H1 (cell line): Measurements from ENCODE around the gene ELOVL6. TPM values are rescaled to one million over a fixed set of nuclear protein-coding genes. Genes with fewer than 3 reads are reported as not detected.

Experiments
- CTCF ChIA-PET: fragments of 300-600 bp; sonication (Branson Sonifier 250); formaldehyde crosslinking; loops from one replicate; lab custom pipeline; 2021; ENCODE audit not compliant: partially characterized antibody; lab: Charles Lee
- POLR2A ChIA-PET: fragments of 300-600 bp; sonication (Branson Sonifier 250); formaldehyde crosslinking; loops from one replicate; lab custom pipeline; 2021; ENCODE audit warnings: inconsistent platforms; ENCODE audit not compliant: partially characterized antibody; lab: Charles Lee
- DNase-seq, 2 experiments: peaks; one replicate each; pipeline versions ENCODE4 v3.0.0 to v3.0.0-alpha.2; 2010 to 2022; ENCODE audit warnings: low spot score in 2 of 2, low read depth in 1 of 2, mixed read lengths in 1 of 2
- FAIRE-seq: peaks from 2 replicates; lab custom pipeline; 2011; peaks lifted over from hg19 to GRCh38; lab: Jason Lieb, UNC
- H2AFZ ChIP-seq: 2 replicates; pipeline ENCODE4 v1.8.1; 2012; ENCODE audit warnings: low read length, inconsistent platforms
- H2AK5ac ChIP-seq: 2 replicates; pipeline ENCODE4 v1.6.1; 2013; ENCODE audit warnings: low read depth, low read length
- H2BK120ac ChIP-seq: replicated peaks from 2 replicates; pipeline ENCODE3; 2013; ENCODE audit warnings: low read depth, low read length, inconsistent platforms
- H2BK12ac ChIP-seq: 2 replicates; pipeline ENCODE4 v1.6.1; 2013; ENCODE audit warnings: low read depth, low read length
- H2BK15ac ChIP-seq: 2 replicates; pipeline ENCODE4 v1.6.1; 2013; ENCODE audit warnings: low read length
- H2BK20ac ChIP-seq: 2 replicates; pipeline ENCODE4 v1.6.1; 2013; ENCODE audit warnings: low read length
- H2BK5ac ChIP-seq: 2 replicates; pipeline ENCODE4 v1.6.1; 2013; ENCODE audit warnings: low read depth, low read length
- H3K14ac ChIP-seq: 2 replicates; pipeline ENCODE4 v1.6.1; 2013; ENCODE audit warnings: inconsistent platforms; ENCODE audit not compliant: insufficient read length
- H3K18ac ChIP-seq: 2 replicates; pipeline ENCODE4 v1.6.1; 2013; ENCODE audit warnings: low read length; ENCODE audit errors: extremely low read depth
- H3K23ac ChIP-seq: 2 replicates; pipeline ENCODE4 v1.6.1; 2013; ENCODE audit warnings: inconsistent platforms; ENCODE audit not compliant: insufficient read length
- H3K23me2 ChIP-seq: 2 replicates; pipeline ENCODE4 v1.6.1; 2013; ENCODE audit warnings: low read depth, low read length
- H3K27ac ChIP-seq: 2 replicates; pipeline ENCODE4 v1.6.1; 2011; ENCODE audit warnings: low read depth, low read length, inconsistent platforms
- H3K27me3 ChIP-seq, 4 experiments: replicated peaks in 1 of 4; 1 replicate in 1 of 4; 2 replicates in 3 of 4; pipeline versions ENCODE4 v1.6.1 to v1.8.1; 2011 to 2013; ENCODE audit warnings: low read length in 3 of 4, mild to moderate bottlenecking in 3 of 4, inconsistent platforms in 2 of 4, mixed read lengths in 2 of 4, moderate library complexity in 1 of 4; ENCODE audit not compliant: control insufficient read depth in 3 of 4, insufficient read depth in 3 of 4; ENCODE audit errors: extremely low read depth in 1 of 4
- H3K36me3 ChIP-seq, 4 experiments: 2 replicates each; pipeline versions ENCODE4 v1.6.1 to v1.8.1; 2011 to 2013; ENCODE audit warnings: mild to moderate bottlenecking in 4 of 4, low read length in 3 of 4, moderate library complexity in 2 of 4, control low read depth in 1 of 4, inconsistent platforms in 1 of 4; ENCODE audit not compliant: insufficient read depth in 4 of 4, control insufficient read depth in 2 of 4
- H3K4ac ChIP-seq: replicated peaks from 2 replicates; pipeline ENCODE3; 2013; ENCODE audit warnings: low read length, low read depth, mixed read lengths, inconsistent platforms; ENCODE audit not compliant: insufficient read length
- H3K4me1 ChIP-seq, 4 experiments: replicated peaks in 1 of 4; 1 replicate in 1 of 4; 2 replicates in 3 of 4; pipeline versions ENCODE4 v1.6.1 to v1.8.1; 2011 to 2013; ENCODE audit warnings: low read length in 3 of 4, inconsistent platforms in 2 of 4, mixed read lengths in 1 of 4; ENCODE audit not compliant: insufficient read depth in 4 of 4, control insufficient read depth in 3 of 4
- H3K4me2 ChIP-seq, 2 experiments: 2 replicates each; pipeline versions ENCODE4 v1.6.1 to v1.8.1; 2011 to 2013; ENCODE audit warnings: low read depth in 2 of 2, low read length in 2 of 2, control low read depth in 1 of 2, inconsistent platforms in 1 of 2, mild to moderate bottlenecking in 1 of 2; ENCODE audit not compliant: insufficient read depth in 1 of 2
- H3K4me3 ChIP-seq, 4 experiments: fragments of 200-600, 300-600 bp in 1 of 4; sonication (generic), shearing (Covaris generic), sonication (Bioruptor Twin) in 1 of 4; 2 replicates each; pipeline versions ENCODE4 v1.5.1 to v1.8.1; 2011 to 2016; ENCODE audit warnings: low read length in 4 of 4, low read depth in 3 of 4, control low read depth in 2 of 4, inconsistent platforms in 2 of 4, mild to moderate bottlenecking in 2 of 4, mixed read lengths in 1 of 4, moderate library complexity in 1 of 4; ENCODE audit not compliant: insufficient read depth in 2 of 4; ENCODE audit errors: extremely low read depth in 1 of 4
- H3K56ac ChIP-seq: replicated peaks from 2 replicates; pipeline ENCODE3; 2013; ENCODE audit warnings: low read depth, mild to moderate bottlenecking, mixed read lengths, low read length, inconsistent platforms; ENCODE audit not compliant: insufficient read length
- H3K79me1 ChIP-seq: 2 replicates; pipeline ENCODE4 v1.6.1; 2013; ENCODE audit warnings: low read depth, low read length, control low read depth
- H3K79me2 ChIP-seq, 2 experiments: 2 replicates each; pipeline versions ENCODE4 v1.6.1 to v1.8.1; 2012 to 2013; ENCODE audit warnings: low read length in 2 of 2, mild to moderate bottlenecking in 2 of 2, inconsistent platforms in 1 of 2; ENCODE audit not compliant: insufficient read depth in 2 of 2, control insufficient read depth in 1 of 2
- H3K9ac ChIP-seq, 4 experiments: replicated peaks in 1 of 4; 1 replicate in 1 of 4; 2 replicates in 3 of 4; pipeline versions ENCODE4 v1.6.1 to v1.8.1; 2011 to 2013; ENCODE audit warnings: low read depth in 3 of 4, low read length in 3 of 4, control low read depth in 2 of 4, mild to moderate bottlenecking in 2 of 4, moderate library complexity in 2 of 4, inconsistent platforms in 1 of 4; ENCODE audit errors: extremely low read depth in 1 of 4
- H3K9me3 ChIP-seq, 2 experiments: 2 replicates each; pipeline versions ENCODE4 v1.6.1 to v1.8.1; 2012 to 2013; ENCODE audit warnings: mild to moderate bottlenecking in 2 of 2, moderate library complexity in 2 of 2, control low read depth in 1 of 2, inconsistent platforms in 1 of 2, low read depth in 1 of 2, low read length in 1 of 2, mixed read lengths in 1 of 2; ENCODE audit not compliant: insufficient read depth in 2 of 2
- H4K20me1 ChIP-seq, 2 experiments: replicated peaks in 1 of 2; 2 replicates each; pipeline versions ENCODE3 to v1.8.1; 2011 to 2013; ENCODE audit warnings: inconsistent platforms in 2 of 2, low read length in 2 of 2, mild to moderate bottlenecking in 1 of 2; ENCODE audit not compliant: insufficient read depth in 2 of 2, control insufficient read depth in 1 of 2
- H4K5ac ChIP-seq: 2 replicates; pipeline ENCODE4 v1.6.1; 2013; ENCODE audit warnings: low read length, low read depth, mixed read lengths, inconsistent platforms; ENCODE audit not compliant: insufficient read length
- H4K8ac ChIP-seq: 2 replicates; pipeline ENCODE4 v1.8.0; 2013; ENCODE audit warnings: mild to moderate bottlenecking, moderate library complexity, low read length, inconsistent platforms; ENCODE audit not compliant: insufficient read depth; ENCODE audit errors: extremely low read depth
- H4K91ac ChIP-seq: replicated peaks from 2 replicates; pipeline ENCODE3; 2013; ENCODE audit warnings: low read length, mixed read lengths, inconsistent platforms; ENCODE audit not compliant: insufficient read length
- BACH1 ChIP-seq: IDR thresholded peaks from 2 replicates; pipeline ENCODE4 v1.6.1; 2012; ENCODE audit warnings: low read length, improper control_type of control experiment
- BRCA1 ChIP-seq: IDR thresholded peaks from 2 replicates; pipeline ENCODE4 v1.6.1; 2012; ENCODE audit warnings: low read depth, low read length, improper control_type of control experiment
- JUN ChIP-seq: IDR thresholded peaks from 2 replicates; pipeline ENCODE4 v1.6.1; 2011; ENCODE audit warnings: low read depth, mild to moderate bottlenecking, improper control_type of control experiment, low read length
- JUND ChIP-seq: IDR thresholded peaks from 2 replicates; pipeline ENCODE4 v1.6.1; 2011; ENCODE audit warnings: mild to moderate bottlenecking, improper control_type of control experiment, low read length
- KDM1A ChIP-seq: fragments of 200-600, 300-600 bp; sonication (generic); IDR thresholded peaks from 2 replicates; pipeline ENCODE4 v1.7.1; 2016; ENCODE audit warnings: mild to moderate bottlenecking, low read length, borderline replicate concordance
- POU5F1 ChIP-seq: IDR thresholded peaks from 2 replicates; pipeline ENCODE4 v1.6.1; 2011; ENCODE audit warnings: low read depth, mild to moderate bottlenecking, low read length, moderate library complexity
- RAD21 ChIP-seq, 2 experiments: IDR thresholded peaks in 1 of 2; conservative IDR thresholded peaks in 1 of 2; 2 replicates each; pipeline ENCODE4 v1.6.1; 2011; ENCODE audit warnings: low read depth in 2 of 2, low read length in 2 of 2, improper control_type of control experiment in 1 of 2, inconsistent platforms in 1 of 2, mild to moderate bottlenecking in 1 of 2, moderate library complexity in 1 of 2
- SRF ChIP-seq: IDR thresholded peaks from 2 replicates; pipeline ENCODE4 v1.6.1; 2011; ENCODE audit warnings: mild to moderate bottlenecking, low read depth, low read length, moderate library complexity
- TAF7 ChIP-seq: optimal IDR thresholded peaks from 2 replicates; pipeline ENCODE3; 2011; ENCODE audit warnings: low read depth, mild to moderate bottlenecking, inconsistent platforms, low read length, moderate library complexity, borderline replicate concordance
- TBP ChIP-seq: IDR thresholded peaks from 2 replicates; pipeline ENCODE4 v1.6.1; 2011; ENCODE audit warnings: low read depth, low read length, improper control_type of control experiment
- WGBS, 2 experiments: shearing (Covaris generic) in 1 of 2; methylation state at CpG; one replicate each; pipeline versions ENCODE4 v1.1.6 to v1.1.7; 2013 to 2015; ENCODE audit warnings: low lambda C conversion rate in 2 of 2, mixed read lengths in 2 of 2, inconsistent platforms in 1 of 2, low coverage in 1 of 2, missing lambda C conversion rate in 1 of 2; ENCODE audit not compliant: insufficient replicate concordance in 2 of 2, insufficient coverage in 1 of 2, insufficient read length in 1 of 2; ENCODE audit errors: extremely low coverage in 1 of 2, missing lambda C conversion rate in 1 of 2; 5-methylcytosine and 5-hydroxymethylcytosine counted together
- polyA plus RNA-seq, 7 experiments: library from polyadenylated mRNA; depleted of rRNA in 3 of 7; stranded (reverse) in 5 of 7; unstranded in 2 of 7; fragments of >200 nt in 5 of 7; fragments of 200-250 nt in 2 of 7; gene quantifications; 1 replicate in 5 of 7; 2 replicates in 1 of 7; 4 replicates in 1 of 7; pipeline versions ENCODE4 v1.2.1 to v1.2.3, GENCODE V29; 2011 to 2013; ENCODE audit warnings: missing spikeins in 2 of 7, mixed read lengths in 2 of 7
- total RNA-seq: library from RNA; stranded (reverse); fragmentation: NEBNext Ultra II Directional; extraction: Animal tissue kit (Norgen Biotek cat#: 25700); gene quantifications from 2 replicates; pipeline ENCODE4 v1.2.1, GENCODE V29; 2021
- TF ChIP-seq, protein P1 (sequence below), 3 experiments: IDR thresholded peaks; 1 replicate in 2 of 3; 2 replicates in 1 of 3; pipeline versions ENCODE4 v1.5.1 to v1.6.1; 2011; ENCODE audit warnings: low read length in 3 of 3, mild to moderate bottlenecking in 3 of 3, inconsistent platforms in 2 of 3, low read depth in 1 of 3, moderate library complexity in 1 of 3; ENCODE audit not compliant: insufficient read depth in 1 of 3; ENCODE audit errors: control extremely low read depth in 1 of 3

Gene ELOVL6
- total and polyA plus RNA-seq, 2 of the 8 experiments (the other 6 are each of a cell fraction or from before 2014, with no cell fraction given) = 27.8 to 86.6 TPM

DNA sequence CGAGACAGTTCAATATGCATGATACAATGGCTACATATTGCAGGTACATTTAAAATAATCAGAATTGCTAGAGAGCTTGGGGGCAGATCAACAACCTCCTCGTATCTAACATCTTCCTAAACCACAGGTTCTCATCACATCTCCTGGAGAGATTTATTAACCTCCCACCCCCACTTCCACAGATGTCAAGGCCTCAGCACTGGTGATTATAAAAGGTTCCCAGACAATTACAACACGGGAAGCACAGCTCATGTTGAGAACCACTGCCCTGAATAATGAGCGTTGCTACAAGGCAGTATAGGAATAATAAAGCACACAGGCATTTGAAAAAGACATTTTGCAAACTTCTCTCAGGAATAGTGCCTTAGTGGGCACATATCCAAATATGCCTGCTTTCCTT lies 42.8 kb downstream of the ELOVL6 start:
- H3K27me3 ChIP-seq = no peaks in the 10 kb centered on the region
- no peak overlapping the region for H3K4ac ChIP-seq
- no peak overlapping the region for H4K5ac ChIP-seq
- no peak overlapping the region for H3K18ac ChIP-seq
- H3K56ac ChIP-seq = no peak overlapping the region
- H3K79me2 ChIP-seq = peaks cover 3 to 73% of the 10 kb centered on the region in 2 experiments; a peak in 2 of 4 replicates
- DNase-seq (no peak), FAIRE-seq (no peak)
- no peaks in the 10 kb centered on the region for H3K79me1 ChIP-seq
- H3K4me1 ChIP-seq = no peaks in the 10 kb centered on the region
- no peak overlapping the region for H3K4me3 ChIP-seq
- CTCF ChIA-PET = interaction anchor here (0.6 to 1.4 kb wide), 2 partner anchors 13 to 15 kb away, joined by 3 read pairs; no protein-coding TSS in a partner anchor
- H2BK15ac ChIP-seq = no peak overlapping the region
- no peak overlapping the region for H2BK20ac ChIP-seq
- WGBS, 2 experiments = 94% methylated on average over 4 of the region's 4 CpGs; no CpG with 5 or more reads in 1 of the 2 experiments
- no peak overlapping the region for H3K14ac ChIP-seq
- no peak overlapping the region for H3K4me2 ChIP-seq
- H2BK5ac ChIP-seq = no peak overlapping the region
- H2BK120ac ChIP-seq = no peak overlapping the region
- no peaks in the 10 kb centered on the region; a peak in 1 of 8 replicates for H3K36me3 ChIP-seq
- 0 out of 4 replicates have a peak, but pooled peaks cover 0 to 3% of the 10 kb centered on the region in 2 experiments for H3K9me3 ChIP-seq
- H4K8ac ChIP-seq = no peak overlapping the region
- no peaks in the 10 kb centered on the region for H3K23me2 ChIP-seq
- H4K91ac ChIP-seq = no peak overlapping the region
- H3K23ac ChIP-seq = no peak overlapping the region
- H2BK12ac ChIP-seq = no peak overlapping the region
- no peak overlapping the region for H2AK5ac ChIP-seq
- no peak overlapping the region for H3K9ac ChIP-seq
- no peak overlapping the region for H2AFZ ChIP-seq
- TF ChIP-seq RAD21 (IDR thresholded peaks at IDR 0.05 in 1 of 2, conservative IDR thresholded peaks at IDR 0.05 in 1 of 2; ENCODE audit: low read depth in 2 of 2, low read length in 2 of 2) (no peak), SRF (no peak), KDM1A (no peak), BRCA1 (no peak), TBP (no peak), JUN (no peak), POU5F1 (no peak), TAF7 (no peak), JUND (no peak), BACH1 (no peak)
- TF ChIP-seq, protein P1, sequence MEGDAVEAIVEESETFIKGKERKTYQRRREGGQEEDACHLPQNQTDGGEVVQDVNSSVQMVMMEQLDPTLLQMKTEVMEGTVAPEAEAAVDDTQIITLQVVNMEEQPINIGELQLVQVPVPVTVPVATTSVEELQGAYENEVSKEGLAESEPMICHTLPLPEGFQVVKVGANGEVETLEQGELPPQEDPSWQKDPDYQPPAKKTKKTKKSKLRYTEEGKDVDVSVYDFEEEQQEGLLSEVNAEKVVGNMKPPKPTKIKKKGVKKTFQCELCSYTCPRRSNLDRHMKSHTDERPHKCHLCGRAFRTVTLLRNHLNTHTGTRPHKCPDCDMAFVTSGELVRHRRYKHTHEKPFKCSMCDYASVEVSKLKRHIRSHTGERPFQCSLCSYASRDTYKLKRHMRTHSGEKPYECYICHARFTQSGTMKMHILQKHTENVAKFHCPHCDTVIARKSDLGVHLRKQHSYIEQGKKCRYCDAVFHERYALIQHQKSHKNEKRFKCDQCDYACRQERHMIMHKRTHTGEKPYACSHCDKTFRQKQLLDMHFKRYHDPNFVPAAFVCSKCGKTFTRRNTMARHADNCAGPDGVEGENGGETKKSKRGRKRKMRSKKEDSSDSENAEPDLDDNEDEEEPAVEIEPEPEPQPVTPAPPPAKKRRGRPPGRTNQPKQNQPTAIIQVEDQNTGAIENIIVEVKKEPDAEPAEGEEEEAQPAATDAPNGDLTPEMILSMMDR (IDR thresholded peaks at IDR 0.05; ENCODE audit: control extremely low read depth in 1 of 3, insufficient read depth in 1 of 3, low read depth in 1 of 3, low read length in 3 of 3) = no peak
- TF ChIP-seq, all 59 proteins: peak for 0
- H3K27ac ChIP-seq = no peak overlapping the region
- POLR2A ChIA-PET = interaction anchor here (0.6 to 0.9 kb wide), 2 partner anchors 9 to 17 kb away, joined by 3 read pairs; no protein-coding TSS in a partner anchor
- H4K20me1 ChIP-seq = peaks cover 0 to 6% of the 10 kb centered on the region in 2 experiments
